Fibroblast of peridontal ligament (primary cell): ENCODE results near the gene INPP5B.
A peak's percentile ranks its signal among the peaks of the same experiment; 100 is the strongest.

Source experiments
- DNase-seq: peaks from one replicate; pipeline ENCODE4 v3.0.0-alpha.2; 2010; ENCODE audit errors: extremely low read depth

Gene INPP5B

DNA sequence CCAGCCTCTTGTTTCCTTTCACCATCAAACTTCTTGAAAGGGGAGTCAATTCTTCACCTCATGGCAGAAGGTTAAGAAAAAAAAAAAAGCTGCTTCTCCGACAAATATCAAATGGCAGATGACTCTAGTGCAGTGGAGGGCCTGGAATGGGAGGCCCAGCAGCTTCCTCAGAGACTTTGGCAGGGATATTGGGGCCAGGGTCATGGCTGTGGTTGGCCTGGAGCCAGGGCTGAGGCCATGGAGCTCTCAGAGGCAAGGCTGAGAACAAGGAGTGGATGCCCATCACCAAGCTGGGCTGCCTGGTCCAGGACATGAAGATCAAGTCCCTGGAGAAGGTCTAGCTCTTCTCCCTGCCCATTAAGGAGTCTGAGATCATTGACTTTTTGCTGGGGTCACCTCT, 106.1 kb downstream of the INPP5B start:
- no peak for DNase-seq

DNA sequence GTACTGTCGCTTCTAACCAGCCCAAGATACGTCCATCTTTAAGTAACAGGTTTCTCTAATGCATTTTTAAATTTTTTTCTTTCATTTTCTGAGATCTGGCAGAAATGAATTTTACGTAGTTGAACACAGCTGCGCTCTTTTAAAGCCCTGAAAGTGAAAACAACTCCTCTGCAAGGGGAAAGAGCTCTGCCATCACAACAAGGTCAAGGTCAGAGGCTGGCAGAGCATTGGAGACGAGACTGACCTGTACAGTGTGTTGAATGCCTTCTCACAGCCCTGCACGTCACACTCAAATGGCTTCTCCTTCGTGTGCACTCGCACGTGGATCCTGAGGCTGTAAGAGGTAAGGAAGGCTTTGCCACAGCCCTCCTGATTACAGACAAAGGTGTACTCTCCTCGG, 107.2 kb downstream of the INPP5B start:
- no peak for DNase-seq

DNA sequence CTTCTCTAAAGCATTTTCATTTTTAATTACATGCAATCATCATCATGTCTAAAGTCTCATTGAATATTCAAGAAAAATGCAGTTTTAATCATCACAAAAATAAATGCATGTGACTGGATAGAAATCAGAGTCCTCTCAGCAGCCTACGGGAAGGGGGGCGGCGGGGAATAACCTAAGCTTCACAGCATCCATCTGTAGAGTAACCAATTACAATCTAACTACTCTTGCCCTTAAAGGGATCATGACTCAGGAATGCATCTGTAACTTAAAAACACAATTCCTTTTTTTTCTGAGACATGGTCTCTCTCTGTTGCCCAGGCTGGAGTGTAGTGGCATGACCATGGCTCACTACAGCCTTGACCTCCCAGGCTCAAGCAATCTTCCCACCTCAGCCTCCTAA, 110.1 kb downstream of the INPP5B start:
- no peak for DNase-seq

DNA sequence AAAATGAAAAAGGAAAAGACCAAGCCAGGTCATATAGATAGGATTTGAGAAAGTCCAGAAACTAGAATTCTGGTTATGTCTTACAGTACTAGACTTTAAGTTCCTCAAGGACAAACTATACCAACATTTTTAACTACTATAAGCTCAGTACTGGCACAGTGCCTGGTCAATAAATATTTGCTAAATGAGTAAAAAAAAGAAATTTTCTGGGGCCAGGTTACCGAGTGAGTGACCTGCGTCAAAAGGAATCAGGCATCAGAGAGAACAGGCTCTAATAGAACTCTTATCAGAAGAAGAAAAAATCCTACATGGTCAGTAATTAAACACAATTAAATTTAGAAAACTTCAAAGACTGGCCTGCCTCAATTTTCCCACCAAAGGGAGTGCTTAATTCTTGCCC, 115.0 kb downstream of the INPP5B start:
- no peak for DNase-seq

- no peak for DNase-seq
Observed at GRCh38 chr1:37831109-37831508, 115.7 kb downstream of the INPP5B start.

DNA sequence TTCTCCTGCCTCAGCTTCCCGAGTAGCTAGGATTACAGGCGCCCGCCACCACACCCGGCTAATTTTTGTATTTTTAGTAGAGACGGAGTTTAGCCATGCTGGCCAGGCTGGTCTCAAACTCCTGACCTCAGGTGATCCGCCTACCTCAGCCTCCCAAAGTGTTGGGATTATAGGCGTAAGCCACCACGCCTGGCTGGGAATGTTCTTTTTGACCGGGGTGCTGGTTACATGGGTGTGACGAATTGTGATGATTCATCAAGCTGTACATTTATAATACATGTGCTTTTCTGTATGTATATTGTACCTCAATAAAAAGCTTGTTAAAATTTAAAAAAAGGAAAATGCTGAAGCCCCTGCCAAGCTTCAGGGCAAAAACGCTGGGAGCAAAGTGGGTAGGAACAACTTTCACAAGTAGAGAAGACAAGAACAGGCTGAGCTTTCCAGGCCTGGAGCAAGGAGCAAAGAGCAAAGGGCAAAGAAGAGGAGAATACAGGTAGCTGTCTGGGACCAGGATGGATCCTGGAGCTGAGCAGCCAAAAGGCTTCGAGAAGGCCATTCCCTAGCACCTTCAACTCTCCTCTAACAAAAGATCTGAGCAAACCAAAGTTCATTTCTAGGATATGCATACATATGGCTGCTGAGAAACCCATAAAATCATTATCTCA, 118.3 kb downstream of the INPP5B start:
- no peak for DNase-seq

DNA sequence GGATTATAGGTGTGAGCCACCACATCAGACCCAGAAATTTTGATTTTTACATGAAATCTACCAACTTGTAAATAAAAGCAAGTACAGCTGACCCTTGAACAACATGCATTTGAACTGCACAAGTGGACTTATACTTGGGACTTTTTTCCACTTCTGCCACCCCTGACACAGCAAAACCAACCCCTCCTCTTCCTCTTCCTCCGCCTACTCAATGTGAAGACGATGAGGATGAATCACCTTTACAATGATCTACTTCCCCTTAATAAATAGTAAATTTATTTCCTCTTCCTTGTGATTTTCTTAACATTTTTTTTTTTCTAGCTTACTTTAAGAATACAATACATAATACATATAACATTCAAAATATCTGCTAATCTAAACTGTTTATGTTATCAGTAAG, 121.3 kb downstream of the INPP5B start:
- no peak for DNase-seq

GRCh38 chr1:37824001-37824400, 122.9 kb downstream of the INPP5B start:
- DNase-seq, result no peak

DNA sequence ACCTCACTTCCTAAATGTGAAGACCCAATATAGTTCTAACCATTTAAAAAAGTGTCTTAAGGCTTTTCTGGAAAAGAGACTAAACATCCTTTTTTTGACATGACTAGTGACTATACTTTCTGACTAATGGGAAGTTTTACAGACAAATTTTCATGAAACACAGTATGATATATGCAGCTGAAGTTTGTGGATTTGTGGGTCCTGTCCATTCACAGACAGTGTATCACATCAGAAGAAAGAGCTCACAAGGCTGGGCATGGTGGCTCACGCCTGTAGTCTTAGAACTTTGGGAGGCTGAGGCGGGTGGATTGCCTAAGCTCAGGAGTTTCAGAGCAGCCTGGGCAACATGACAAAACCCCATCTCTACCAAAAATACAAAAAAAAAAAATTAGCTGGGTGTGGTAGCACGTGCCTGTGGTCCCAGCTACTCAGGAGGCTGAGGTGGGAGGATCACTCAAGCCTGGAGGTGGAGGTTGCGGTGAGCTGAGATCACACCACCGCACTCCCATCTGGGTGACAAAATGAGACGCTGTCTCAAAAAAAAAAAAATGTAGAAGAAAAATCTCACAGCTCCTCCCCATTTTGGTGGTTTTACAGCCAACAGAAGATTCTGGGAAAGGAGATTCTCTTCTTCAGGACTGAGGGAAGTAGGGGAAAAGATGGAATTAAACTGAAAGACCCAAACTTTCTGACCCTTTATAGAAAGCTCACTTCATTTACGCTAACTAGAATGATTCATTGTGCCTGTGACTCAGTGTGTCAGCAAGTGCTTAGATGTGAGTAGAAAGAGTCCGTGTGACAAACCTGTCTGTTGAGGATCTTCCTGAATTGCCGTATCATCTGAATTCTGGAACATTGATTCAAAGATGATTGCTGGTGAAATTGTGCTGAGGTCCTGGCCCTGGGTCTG, 123.7 kb downstream of the INPP5B start:
- DNase-seq, result no peak

DNA sequence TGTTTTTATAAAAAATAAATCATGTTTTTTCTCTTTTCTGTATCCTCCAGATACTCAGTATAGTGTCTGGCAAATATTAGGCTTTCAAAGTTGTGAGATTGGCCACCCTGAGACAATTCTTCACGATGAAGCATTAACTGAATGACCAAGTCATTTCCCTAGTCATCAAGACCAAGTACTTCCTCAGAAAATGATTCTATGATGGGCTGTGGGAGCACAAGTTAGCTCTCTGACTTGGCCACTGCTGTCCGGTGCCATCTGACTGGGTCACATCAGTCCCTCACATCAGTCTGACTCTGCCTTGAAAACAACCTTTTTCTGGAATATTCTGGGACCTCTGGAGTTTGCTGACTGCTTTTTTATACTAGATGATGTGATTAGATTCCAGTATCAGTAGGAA, 125.4 kb downstream of the INPP5B start:
- DNase-seq, result no peak

DNA sequence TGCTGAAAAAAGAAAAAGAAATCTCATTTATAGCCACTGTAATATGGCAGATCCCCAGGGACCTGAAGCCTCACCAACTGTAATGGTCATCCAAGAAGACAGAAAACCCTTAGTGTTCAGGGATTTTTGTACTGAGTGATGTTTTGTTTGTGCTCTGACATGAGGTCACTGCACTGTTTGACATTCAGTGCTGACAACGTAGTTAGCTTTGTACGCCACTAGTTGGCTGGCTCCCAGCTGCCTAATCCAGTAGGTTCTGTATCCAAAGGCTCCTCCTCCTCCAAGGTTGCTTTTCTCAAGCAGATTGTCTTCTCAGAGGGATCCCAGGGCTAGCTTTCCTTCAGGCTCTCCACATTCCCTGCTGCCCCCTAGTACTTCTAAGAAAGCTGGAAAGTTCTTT, 129.4 kb downstream of the INPP5B start:
- DNase-seq, result no peak

GRCh38 chr1:37814252-37814651, 132.6 kb downstream of the INPP5B start:
- no peak for DNase-seq

DNA sequence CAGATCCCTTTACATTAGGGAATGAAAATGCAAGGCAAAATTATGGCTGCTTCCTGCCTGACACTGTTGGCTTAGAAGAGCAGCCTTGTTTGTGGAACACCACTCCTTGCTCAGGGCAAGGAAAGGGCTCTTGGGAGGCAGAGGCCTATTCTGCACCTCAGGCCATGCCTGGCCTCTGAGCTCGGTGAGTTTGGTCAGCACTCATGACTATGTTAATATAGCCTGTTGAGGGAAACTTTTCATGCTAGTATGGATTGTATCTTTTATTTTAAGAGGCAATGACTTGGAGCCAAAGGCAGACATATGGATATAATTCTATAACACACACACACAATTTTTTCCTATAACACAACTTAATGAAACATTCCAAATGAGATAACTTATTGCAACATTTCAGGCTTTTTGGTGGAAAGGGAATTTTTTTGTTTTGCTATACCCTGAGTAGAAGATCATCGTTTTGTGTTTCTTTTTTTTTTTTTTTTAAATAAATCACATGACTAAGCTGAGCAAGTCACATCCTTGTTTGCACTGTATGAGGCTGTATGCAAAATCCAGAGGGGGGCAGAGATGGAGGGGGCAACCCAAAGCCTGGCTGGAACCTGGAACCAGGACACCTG, 133.2 kb downstream of the INPP5B start:
- DNase-seq, result peak; percentile 44

- peak; percentile 80 for DNase-seq
Observed at GRCh38 chr1:37811027-37811655, 135.7 kb downstream of the INPP5B start.
